AG09319 (cell line): ENCODE data around the gene SLC15A4.
"Not testable (repeated sequence)": the region's sequence is repeated elsewhere in the genome, so short reads cannot be mapped to it uniquely, and the experiment has no call there.

Experiments used
- DNase-seq: peaks from one replicate; pipeline ENCODE4 v3.0.0-alpha.2; 2010; ENCODE audit warnings: low read depth; ENCODE audit errors: extremely low read depth
- TF ChIP-seq, protein P1 (sequence below): IDR thresholded peaks from 2 replicates; pipeline ENCODE4 v1.5.1; 2011; ENCODE audit warnings: low read depth, mild to moderate bottlenecking, inconsistent platforms, low read length, moderate library complexity

The SLC15A4 gene

DNA sequence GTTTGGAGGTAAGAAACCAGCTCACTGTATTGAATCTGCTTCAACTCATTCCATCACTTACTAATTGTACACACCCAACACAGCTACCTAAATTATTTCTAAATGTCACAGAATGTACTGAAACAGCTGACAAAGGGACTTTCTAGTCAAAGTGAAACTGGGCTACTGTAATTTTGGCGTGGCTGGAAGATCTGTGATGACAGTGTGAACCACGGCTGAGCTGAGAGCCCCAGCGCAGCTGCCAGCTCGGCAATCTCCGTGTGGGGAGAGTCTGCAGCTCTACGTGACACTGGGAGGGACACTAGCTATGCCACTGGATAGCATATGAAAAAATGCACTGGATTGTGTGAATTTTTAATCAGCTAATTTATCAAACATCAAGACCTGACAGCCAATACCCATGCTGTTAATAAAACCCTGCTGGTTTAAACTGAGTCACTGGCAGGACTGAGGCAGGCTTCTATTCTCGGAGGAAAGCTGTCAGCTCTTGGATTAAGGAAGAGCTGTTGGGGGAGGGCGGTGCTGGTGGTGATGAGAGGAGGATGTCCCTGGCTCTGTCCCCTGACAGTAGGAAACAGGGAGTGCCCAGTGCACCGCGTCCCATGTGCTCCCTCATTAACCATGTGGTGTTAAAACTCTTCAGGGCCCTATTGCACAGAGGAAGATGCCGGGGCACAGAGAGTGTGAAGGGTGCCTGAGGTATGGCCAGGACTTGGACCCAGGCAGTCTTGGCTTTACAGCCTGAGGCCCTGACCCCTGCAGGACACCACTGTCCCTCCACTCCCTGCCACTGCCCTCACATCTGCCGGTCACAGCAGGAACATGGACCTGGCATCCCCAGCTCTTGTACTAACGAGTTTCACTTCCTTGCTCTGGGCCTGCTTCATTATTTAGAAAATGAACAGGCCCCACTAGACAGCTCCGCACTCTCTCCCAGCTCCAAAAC lies 13.3 kb downstream of the SLC15A4 start:
- no peak for DNase-seq

DNA sequence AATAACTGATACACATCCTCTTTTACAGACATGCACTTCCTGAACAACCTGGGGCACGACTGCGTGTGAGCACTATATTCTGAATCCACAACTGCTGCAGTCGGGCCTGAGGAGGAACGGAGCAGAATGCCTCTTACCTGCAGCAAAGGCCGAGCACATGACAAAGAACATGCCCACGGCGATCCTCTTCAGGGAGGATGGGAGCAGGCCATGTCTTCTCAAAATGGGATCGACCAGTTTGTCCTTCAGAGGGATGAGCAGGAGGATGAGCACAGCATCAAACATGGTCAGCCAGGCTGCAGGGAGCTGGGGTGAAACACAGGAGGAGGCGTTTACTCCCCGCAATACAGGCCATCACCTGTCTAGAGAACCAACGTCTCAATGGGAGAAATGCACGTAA lies 15.1 kb downstream of the SLC15A4 start:
- TF ChIP-seq, protein P1, sequence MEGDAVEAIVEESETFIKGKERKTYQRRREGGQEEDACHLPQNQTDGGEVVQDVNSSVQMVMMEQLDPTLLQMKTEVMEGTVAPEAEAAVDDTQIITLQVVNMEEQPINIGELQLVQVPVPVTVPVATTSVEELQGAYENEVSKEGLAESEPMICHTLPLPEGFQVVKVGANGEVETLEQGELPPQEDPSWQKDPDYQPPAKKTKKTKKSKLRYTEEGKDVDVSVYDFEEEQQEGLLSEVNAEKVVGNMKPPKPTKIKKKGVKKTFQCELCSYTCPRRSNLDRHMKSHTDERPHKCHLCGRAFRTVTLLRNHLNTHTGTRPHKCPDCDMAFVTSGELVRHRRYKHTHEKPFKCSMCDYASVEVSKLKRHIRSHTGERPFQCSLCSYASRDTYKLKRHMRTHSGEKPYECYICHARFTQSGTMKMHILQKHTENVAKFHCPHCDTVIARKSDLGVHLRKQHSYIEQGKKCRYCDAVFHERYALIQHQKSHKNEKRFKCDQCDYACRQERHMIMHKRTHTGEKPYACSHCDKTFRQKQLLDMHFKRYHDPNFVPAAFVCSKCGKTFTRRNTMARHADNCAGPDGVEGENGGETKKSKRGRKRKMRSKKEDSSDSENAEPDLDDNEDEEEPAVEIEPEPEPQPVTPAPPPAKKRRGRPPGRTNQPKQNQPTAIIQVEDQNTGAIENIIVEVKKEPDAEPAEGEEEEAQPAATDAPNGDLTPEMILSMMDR: no peak
- no peak for DNase-seq

More for the DNA sequence above, 13.3 kb downstream of the SLC15A4 start:
- TF ChIP-seq, protein P1: no peak

DNA sequence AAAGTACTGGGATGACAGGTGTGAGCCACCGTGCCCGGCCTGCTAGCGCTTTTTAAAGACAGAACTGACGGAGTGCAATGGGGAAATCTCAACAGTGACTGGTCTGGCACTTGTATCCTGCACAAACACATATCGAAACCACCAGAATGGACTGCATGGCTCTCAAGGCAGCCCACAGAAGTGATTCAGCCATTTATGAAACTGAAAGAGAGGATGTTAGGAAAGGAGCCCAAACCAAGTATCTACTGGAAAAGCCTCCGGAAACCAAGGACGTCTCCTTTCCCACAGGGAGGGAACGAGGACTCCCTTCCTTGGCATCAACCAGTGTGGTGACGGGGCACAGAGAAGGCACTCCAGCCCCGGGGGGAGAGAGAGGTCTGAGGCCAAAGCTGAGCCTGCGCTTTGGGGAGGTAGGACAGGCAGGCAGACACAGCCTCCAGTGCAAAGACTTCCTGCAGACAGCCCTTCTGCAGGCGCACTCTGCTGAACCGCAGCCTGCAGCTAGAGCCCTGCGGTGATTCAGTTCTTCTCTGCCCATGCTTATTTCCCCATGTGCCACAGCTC lies 16.5 kb downstream of the SLC15A4 start:
- DNase-seq: no peak

DNA sequence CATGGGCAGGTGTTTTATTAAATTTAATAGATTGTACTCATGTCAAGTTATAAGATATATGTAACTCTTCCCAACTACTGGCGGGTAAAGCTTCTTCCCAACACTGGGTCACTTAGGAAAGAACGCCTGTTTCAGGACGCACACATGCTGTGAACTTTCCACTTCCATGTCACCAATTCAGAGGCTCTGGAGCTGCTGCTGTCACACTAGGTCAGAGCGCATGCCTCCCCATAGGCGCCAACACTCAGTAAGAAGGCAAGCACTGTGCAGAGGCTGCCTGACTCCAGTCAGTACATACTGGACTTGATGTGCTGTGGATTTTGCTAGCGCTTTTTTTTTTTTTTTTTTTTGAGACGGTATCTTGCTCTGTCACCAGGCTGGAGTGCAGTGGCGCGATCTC lies 17.2 kb downstream of the SLC15A4 start:
- TF ChIP-seq, protein P1: no peak
- DNase-seq: no peak

More for the DNA sequence above, 16.5 kb downstream of the SLC15A4 start:
- TF ChIP-seq, protein P1: no peak

DNA sequence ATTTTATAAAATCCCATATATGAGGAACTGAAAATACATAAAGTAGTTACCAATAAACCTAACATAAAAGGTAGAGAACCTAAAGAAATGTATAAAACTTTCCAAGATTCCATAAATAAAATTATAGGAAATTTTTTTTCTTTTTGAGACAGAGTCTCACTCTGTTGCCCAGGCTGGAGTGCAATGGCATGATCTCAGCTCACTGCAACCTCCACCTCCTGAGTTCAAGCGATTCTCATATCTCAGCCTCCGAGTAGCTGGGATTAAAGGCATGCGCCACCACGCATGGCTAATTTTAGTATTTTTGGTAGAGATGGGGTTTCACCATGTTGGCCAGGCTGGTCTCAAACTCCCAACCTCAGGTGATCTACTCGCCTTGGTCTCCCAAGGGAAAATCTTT lies 18.4 kb downstream of the SLC15A4 start:
- not testable (repeated sequence) for DNase-seq

DNA sequence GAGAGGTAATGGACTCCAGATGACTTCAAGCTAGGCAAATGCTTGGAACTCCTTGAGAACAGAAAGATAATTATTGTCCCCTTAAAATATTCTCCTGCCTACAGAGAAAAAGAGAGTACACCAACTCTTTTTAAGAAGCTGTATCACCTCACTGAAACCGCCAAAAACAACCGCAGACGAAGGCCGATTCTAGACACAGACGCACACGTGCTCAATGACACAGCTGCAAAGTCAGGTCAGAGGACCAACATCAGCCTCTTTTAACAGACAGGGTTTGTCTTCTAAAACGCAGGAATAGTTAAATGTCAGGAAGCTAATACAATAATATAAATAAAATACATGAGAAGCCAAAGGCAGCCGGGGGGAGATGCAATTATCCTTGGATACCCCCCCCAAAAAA lies 19.0 kb downstream of the SLC15A4 start:
- TF ChIP-seq, protein P1: no peak

DNA sequence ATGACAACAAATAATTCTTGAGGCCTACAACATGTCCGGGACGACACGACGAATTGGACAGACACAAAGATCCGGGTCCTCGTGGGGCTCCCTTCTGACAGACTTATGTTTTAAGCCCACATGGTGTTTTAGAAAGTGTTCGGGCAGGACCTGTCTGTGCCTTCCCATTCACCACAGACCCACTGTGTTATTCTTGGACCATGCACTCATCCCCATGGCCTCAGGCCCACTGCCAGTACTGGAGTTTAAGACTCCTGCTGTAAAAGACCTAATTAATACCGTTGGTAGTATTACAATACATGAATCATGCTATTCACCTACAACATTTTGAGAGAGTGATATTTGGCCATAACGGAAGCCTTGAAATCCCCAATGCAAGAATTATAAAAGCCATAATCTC lies 20.0 kb downstream of the SLC15A4 start:
- TF ChIP-seq, protein P1: no peak
- no peak for DNase-seq

More for the DNA sequence above, 19.0 kb downstream of the SLC15A4 start:
- DNase-seq: no peak
